Endothelial cell of umbilical vein (primary cell): ENCODE measurements around the gene ATAD2B. TPM values are rescaled to one million over a fixed set of nuclear protein-coding genes. Genes with fewer than 3 reads are reported as not detected.

ENCODE experiments used
- BruUV-seq: library from RNA; stranded (reverse); fragments of 400-500 nt; replicated peaks from 2 replicates; lab custom pipeline; 2021; lab: Mats Ljungman, UMichigan
- CTCF ChIA-PET: fragments of 300-600, 350-600 bp; sonication (Branson Sonifier 250); formaldehyde crosslinking; loops from one replicate; lab custom pipeline; 2021; ENCODE audit warnings: antibody characterized with exemption, inconsistent platforms; lab: Charles Lee
- POLR2A ChIA-PET: fragments of 300-600, 350-600 bp; sonication (Branson Sonifier 250); formaldehyde crosslinking; loops from one replicate; lab custom pipeline; 2021; ENCODE audit warnings: antibody characterized with exemption, inconsistent platforms; lab: Charles Lee
- DNase-seq: peaks from one replicate; pipeline ENCODE4 v3.0.0-alpha.2; 2011; ENCODE audit warnings: low read depth, low spot score
- FAIRE-seq: peaks from 2 replicates; lab custom pipeline; 2011; peaks lifted over from hg19 to GRCh38; lab: Jason Lieb, UNC
- H2AFZ ChIP-seq: 2 replicates; pipeline ENCODE4 v1.6.0; 2012; ENCODE audit warnings: low read depth, low read length, control low read depth, inconsistent platforms
- H3K27ac ChIP-seq: 2 replicates; pipeline ENCODE4 v1.5.1; 2011; ENCODE audit warnings: low read depth, mild to moderate bottlenecking, control low read depth, low read length, moderate library complexity; ENCODE audit not compliant: insufficient read depth
- H3K27me3 ChIP-seq, 2 experiments: 2 replicates each; pipeline versions ENCODE4 v1.6.0 to v1.6.1; 2011; ENCODE audit warnings: low read length in 2 of 2, mixed read lengths in 1 of 2; ENCODE audit not compliant: control insufficient read depth in 2 of 2, insufficient read depth in 2 of 2
- H3K36me3 ChIP-seq, 2 experiments: 2 replicates in 1 of 2; 3 replicates in 1 of 2; pipeline ENCODE4 v1.5.1; 2011; ENCODE audit warnings: low read length in 2 of 2, mild to moderate bottlenecking in 1 of 2, moderate library complexity in 1 of 2; ENCODE audit not compliant: control insufficient read depth in 2 of 2, insufficient read depth in 2 of 2; ENCODE audit errors: extremely low read depth in 1 of 2
- H3K4me1 ChIP-seq: 3 replicates; pipeline ENCODE4 v1.5.1; 2011; ENCODE audit warnings: mild to moderate bottlenecking, low read length; ENCODE audit not compliant: control insufficient read depth, insufficient read depth; ENCODE audit errors: extremely low read depth
- H3K4me2 ChIP-seq: 2 replicates; pipeline ENCODE4 v1.6.1; 2011; ENCODE audit warnings: low read length, control low read depth, mixed read lengths; ENCODE audit not compliant: insufficient read depth
- H3K4me3 ChIP-seq, 3 experiments: fragments of 200-600 bp in 1 of 3; sonication (generic), shearing (Covaris generic) in 1 of 3; replicated peaks in 1 of 3; 2 replicates each; pipeline ENCODE4 v1.5.1; 2011 to 2016; ENCODE audit warnings: control low read depth in 3 of 3, low read length in 3 of 3, mild to moderate bottlenecking in 2 of 3, inconsistent platforms in 1 of 3, low read depth in 1 of 3, moderate library complexity in 1 of 3; ENCODE audit not compliant: insufficient read depth in 1 of 3
- H3K79me2 ChIP-seq: 2 replicates; pipeline ENCODE4 v1.6.0; 2012; ENCODE audit warnings: low read length, inconsistent platforms; ENCODE audit not compliant: control insufficient read depth, insufficient read depth
- H3K9ac ChIP-seq: replicated peaks from 2 replicates; pipeline ENCODE3; 2011; ENCODE audit warnings: low read length, control low read depth; ENCODE audit not compliant: insufficient read depth; ENCODE audit errors: extremely low read depth
- H3K9me1 ChIP-seq: replicated peaks from 3 replicates; pipeline ENCODE4 v1.6.0; 2011; ENCODE audit warnings: mild to moderate bottlenecking, low read length; ENCODE audit not compliant: control insufficient read depth, insufficient read depth; ENCODE audit errors: extremely low read depth
- H3K9me3 ChIP-seq: replicated peaks from 2 replicates; pipeline ENCODE4 v1.5.1; 2012; ENCODE audit warnings: low read length, inconsistent platforms; ENCODE audit not compliant: control insufficient read depth, insufficient read depth
- H4K20me1 ChIP-seq: replicated peaks from 2 replicates; pipeline ENCODE3; 2011; ENCODE audit warnings: mild to moderate bottlenecking, low read length; ENCODE audit not compliant: control insufficient read depth, insufficient read depth; ENCODE audit errors: extremely low read depth
- EZH2 ChIP-seq: IDR thresholded peaks from 2 replicates; pipeline ENCODE4 v1.6.1; 2012; ENCODE audit warnings: borderline replicate concordance, low read depth, mild to moderate bottlenecking, moderate library complexity, low read length, inconsistent platforms; ENCODE audit not compliant: severe bottlenecking
- FOS ChIP-seq: IDR thresholded peaks from 2 replicates; pipeline ENCODE4 v1.6.1; 2011; ENCODE audit warnings: mild to moderate bottlenecking, low read length, moderate library complexity, borderline replicate concordance; ENCODE audit not compliant: insufficient read depth
- GATA2 ChIP-seq: IDR thresholded peaks from 2 replicates; pipeline ENCODE4 v1.7.0; 2011; ENCODE audit warnings: low read depth, mild to moderate bottlenecking, moderate library complexity, mixed read lengths, low read length; ENCODE audit not compliant: insufficient read length, insufficient read depth
- JUN ChIP-seq: IDR thresholded peaks from 2 replicates; pipeline ENCODE4 v1.6.1; 2011; ENCODE audit warnings: borderline replicate concordance, low read depth; ENCODE audit not compliant: insufficient read length, insufficient read depth
- MAX ChIP-seq: IDR thresholded peaks from 2 replicates; pipeline ENCODE4 v1.6.1; 2011; ENCODE audit not compliant: insufficient read depth, insufficient read length
- MYC ChIP-seq: IDR thresholded peaks from one replicate; pipeline ENCODE4 v1.6.1; 2011; ENCODE audit warnings: mild to moderate bottlenecking, low read depth, low read length
- POLR2A ChIP-seq: IDR thresholded peaks from 2 replicates; pipeline ENCODE4 v1.6.1; 2012; ENCODE audit warnings: low read depth, mild to moderate bottlenecking, control low read depth, low read length
- POLR2AphosphoS5 ChIP-seq: IDR thresholded peaks from 2 replicates; pipeline ENCODE4 v1.6.1; 2012; ENCODE audit warnings: low read depth, mild to moderate bottlenecking, control low read depth, low read length, moderate library complexity; ENCODE audit not compliant: insufficient read depth
- dilution Hi-C: fragments of 300-500 bp; cut with MboI; formaldehyde crosslinking; loops from one replicate; pipeline ENCODE4 v1.15.0; 2019; ENCODE audit warnings: low sequenced_read_pairs; ENCODE audit not compliant: extremely low pct_ligation_motif_present
- intact Hi-C: fragments of 100-400 bp; cut with micrococcal nuclease; formaldehyde crosslinking; loops from one replicate; pipeline ENCODE4 v1.10.0; 2022
- polyA plus RNA-seq, 4 experiments: library from polyadenylated mRNA; depleted of rRNA in 3 of 4; stranded (reverse) in 3 of 4; unstranded in 1 of 4; fragments of >200 nt; gene quantifications; 2 replicates each; pipeline versions ENCODE4 v1.2.1 to v1.2.3, GENCODE V29; 2011 to 2012; ENCODE audit warnings: missing spikeins in 1 of 4
- total RNA-seq: library from RNA; stranded (reverse); gene quantifications from 2 replicates; pipeline ENCODE4 v1.2.3, GENCODE V29; 2021
- TF ChIP-seq, protein P1 (sequence below), 2 donors: IDR thresholded peaks; 1 replicate in 1 of 2; 2 replicates in 1 of 2; pipeline ENCODE4 v1.5.1; 2011; ENCODE audit warnings: low read length in 2 of 2, mild to moderate bottlenecking in 2 of 2, moderate library complexity in 2 of 2, control low read depth in 1 of 2, inconsistent platforms in 1 of 2, low read depth in 1 of 2; ENCODE audit not compliant: insufficient read depth in 1 of 2; ENCODE audit errors: extremely low read depth in 1 of 2

ATAD2B gene
- total and polyA plus RNA-seq, 2 donors (not counting 3 experiments of a cell fraction or from before 2014, with no cell fraction given): 2.5 to 19.1 TPM

DNA sequence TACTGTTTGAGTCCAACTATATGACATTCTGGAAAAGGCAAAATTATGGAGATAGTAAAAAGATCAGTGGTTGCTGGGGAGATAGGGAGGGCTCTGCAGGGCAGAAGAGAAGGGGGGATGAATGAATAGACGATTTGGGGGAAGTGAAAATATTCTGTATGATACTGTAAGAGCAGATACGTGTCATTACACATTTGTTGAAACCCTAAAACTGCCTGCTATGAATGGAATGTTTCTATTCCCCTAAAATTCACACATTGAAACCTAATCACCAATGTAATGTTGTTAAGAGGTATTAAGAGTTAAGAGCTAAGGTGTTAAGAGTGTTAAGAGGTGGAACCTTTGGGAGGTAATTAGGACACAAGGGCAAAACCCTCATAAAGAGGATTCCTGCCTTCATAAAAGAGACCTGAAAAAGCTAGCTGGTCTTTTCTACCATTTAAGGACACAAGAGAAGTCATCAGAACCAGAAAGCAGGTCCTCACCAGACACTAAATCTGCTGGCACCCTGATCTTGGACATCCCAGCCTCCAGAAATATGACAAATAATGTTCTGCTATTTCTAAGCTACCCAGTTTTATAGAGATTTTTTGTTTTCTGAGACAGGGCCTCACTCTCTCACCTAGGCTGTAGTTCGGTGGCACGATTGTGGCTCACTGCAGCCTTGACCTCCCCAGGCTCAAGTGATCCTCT, 76.2 kb downstream of the ATAD2B start:
- BruUV-seq: no TSS peak
- intact Hi-C loops (no loop called here), dilution Hi-C loops (no loop called here)
- no peaks in the 10 kb centered on the region for H3K4me1 ChIP-seq
- no peaks in the 10 kb centered on the region for H3K36me3 ChIP-seq
- H3K9me3 ChIP-seq: no peaks in the 10 kb centered on the region
- CTCF ChIA-PET: interaction anchor here (1.7 to 1.9 kb wide), 2 partner anchors 14 to 26 kb away, joined by 4 to 5 read pairs; no protein-coding TSS in a partner anchor
- H3K79me2 ChIP-seq: no peaks in the 10 kb centered on the region
- no peak overlapping the region for H3K4me2 ChIP-seq
- FAIRE-seq (no peak), DNase-seq (no peak)
- H3K4me3 ChIP-seq: no peak overlapping the region
- no peaks in the 10 kb centered on the region for H4K20me1 ChIP-seq
- H3K9ac ChIP-seq: no peak overlapping the region
- TF ChIP-seq POLR2AphosphoS5 (no peak), MAX (no peak), MYC (no peak), POLR2A (no peak), JUN (no peak), EZH2 (no peak), GATA2 (no peak), FOS (no peak)
- TF ChIP-seq, protein P1, sequence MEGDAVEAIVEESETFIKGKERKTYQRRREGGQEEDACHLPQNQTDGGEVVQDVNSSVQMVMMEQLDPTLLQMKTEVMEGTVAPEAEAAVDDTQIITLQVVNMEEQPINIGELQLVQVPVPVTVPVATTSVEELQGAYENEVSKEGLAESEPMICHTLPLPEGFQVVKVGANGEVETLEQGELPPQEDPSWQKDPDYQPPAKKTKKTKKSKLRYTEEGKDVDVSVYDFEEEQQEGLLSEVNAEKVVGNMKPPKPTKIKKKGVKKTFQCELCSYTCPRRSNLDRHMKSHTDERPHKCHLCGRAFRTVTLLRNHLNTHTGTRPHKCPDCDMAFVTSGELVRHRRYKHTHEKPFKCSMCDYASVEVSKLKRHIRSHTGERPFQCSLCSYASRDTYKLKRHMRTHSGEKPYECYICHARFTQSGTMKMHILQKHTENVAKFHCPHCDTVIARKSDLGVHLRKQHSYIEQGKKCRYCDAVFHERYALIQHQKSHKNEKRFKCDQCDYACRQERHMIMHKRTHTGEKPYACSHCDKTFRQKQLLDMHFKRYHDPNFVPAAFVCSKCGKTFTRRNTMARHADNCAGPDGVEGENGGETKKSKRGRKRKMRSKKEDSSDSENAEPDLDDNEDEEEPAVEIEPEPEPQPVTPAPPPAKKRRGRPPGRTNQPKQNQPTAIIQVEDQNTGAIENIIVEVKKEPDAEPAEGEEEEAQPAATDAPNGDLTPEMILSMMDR (IDR thresholded peaks at IDR 0.05; ENCODE audit: extremely low read depth in 1 of 2, insufficient read depth in 1 of 2, low read depth in 1 of 2, low read length in 2 of 2): no peak
- H3K27ac ChIP-seq: no peak overlapping the region
- H3K27me3 ChIP-seq: no peaks in the 10 kb centered on the region
- POLR2A ChIA-PET: no interaction called here
- H3K9me1 ChIP-seq: no peaks in the 10 kb centered on the region
- H2AFZ ChIP-seq: no peak overlapping the region
